Fibroblast of lung (primary cell): ENCODE results near the gene STAT4.

ENCODE experiments used
- CTCF ChIP-seq, 2 donors: IDR thresholded peaks in 1 of 2; conservative IDR thresholded peaks in 1 of 2; 1 replicate in 1 of 2; 2 replicates in 1 of 2; pipeline ENCODE4 v1.5.1; 2011 to 2012; ENCODE audit warnings: low read length in 2 of 2, control low read depth in 1 of 2, inconsistent platforms in 1 of 2, low read depth in 1 of 2, mild to moderate bottlenecking in 1 of 2
- EZH2 ChIP-seq: IDR thresholded peaks from 2 replicates; pipeline ENCODE4 v1.5.1; 2012; ENCODE audit warnings: low read length, control low read depth, mild to moderate bottlenecking; ENCODE audit errors: missing control alignments

DNA sequence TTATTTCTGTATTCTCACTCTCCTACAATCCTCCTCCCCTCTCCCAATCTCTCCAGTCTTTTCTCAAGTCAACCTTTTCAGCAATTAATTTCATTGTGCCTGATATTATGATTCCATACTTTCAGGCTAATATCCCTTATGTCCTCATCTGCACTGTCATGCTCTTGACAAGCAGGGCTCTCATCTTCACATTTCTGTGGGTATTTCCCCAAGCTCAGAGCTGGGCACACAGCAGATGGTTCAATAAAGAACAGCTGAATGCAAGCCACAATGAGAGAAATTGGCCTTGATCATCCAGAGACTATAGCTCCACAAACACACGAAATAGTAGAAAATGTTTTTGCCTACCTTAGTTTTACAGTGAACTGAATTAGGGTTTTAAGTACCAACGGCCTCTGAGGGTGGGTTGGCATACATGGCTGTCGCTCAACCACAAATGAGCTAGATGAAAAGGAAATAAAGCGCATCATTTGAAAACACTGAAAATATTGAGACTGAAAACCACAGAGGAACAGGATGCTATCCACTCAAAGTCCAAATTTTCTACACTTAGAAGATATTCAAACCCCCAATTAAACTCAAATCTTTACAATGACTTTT is 89.3 kb downstream of the STAT4 start:
- TF ChIP-seq CTCF (conservative IDR thresholded peaks at IDR 0.05 in 1 of 2, IDR thresholded peaks at IDR 0.05 in 1 of 2; ENCODE audit: low read depth in 1 of 2, low read length in 2 of 2) (no peak), EZH2 (no peak)
